ENCODE results near the gene ZNF75A. TPM values are rescaled to one million over a fixed set of nuclear protein-coding genes. Genes with fewer than 3 reads are reported as not detected.

Gene ZNF75A
- total and polyA plus RNA-seq, 2 experiments from 2014 or later = 29.6 to 36.9 TPM

DNA sequence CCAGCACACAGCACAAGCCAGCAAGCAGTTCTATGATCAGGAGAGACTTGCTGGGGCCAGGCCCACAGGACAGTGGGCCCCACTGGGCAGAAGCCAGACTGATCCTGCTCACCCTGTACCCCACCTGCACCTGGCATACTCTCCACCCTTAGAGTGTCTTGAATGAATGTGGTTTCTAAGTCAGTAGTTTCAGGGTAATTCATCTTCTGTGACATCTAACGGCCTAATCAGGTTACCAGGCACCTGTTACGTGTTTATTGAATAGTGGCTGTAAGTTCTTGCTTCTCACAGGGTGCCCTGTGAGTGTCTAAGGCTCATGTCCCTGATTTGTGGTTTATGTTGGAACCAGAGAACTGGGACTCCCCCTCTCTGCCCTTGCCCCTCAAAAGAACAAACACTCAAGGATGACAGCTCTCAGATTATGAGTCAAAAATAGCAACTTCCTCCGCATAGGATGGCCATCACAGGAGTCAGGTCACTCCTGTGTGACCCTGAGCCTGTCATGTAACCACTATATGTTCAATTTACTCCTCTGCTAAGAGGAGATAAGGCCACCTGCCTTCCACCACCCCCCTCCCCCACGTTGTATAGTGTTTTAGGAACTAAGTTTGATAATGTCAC is 43.4 kb downstream of the ZNF75A start (continued):
- TF ChIP-seq ZNF462 (CRISPR knock-in tag; IDR thresholded peaks at IDR 0.05) (no peak), NANOG (IDR thresholded peaks at IDR 0.05; ENCODE audit: borderline replicate concordance) (no peak), STAT1 (IDR thresholded peaks at IDR 0.05; ENCODE audit: unreplicated experiment) (no peak), POLR2AphosphoS5 (IDR thresholded peaks at IDR 0.05; ENCODE audit: low read depth) (no peak), CTCF (conservative IDR thresholded peaks at IDR 0.05; ENCODE audit: low read depth in 2 of 2) (no peak), ZNF331 (CRISPR knock-in tag; IDR thresholded peaks at IDR 0.05; ENCODE audit: low read depth) (no peak)

DNA sequence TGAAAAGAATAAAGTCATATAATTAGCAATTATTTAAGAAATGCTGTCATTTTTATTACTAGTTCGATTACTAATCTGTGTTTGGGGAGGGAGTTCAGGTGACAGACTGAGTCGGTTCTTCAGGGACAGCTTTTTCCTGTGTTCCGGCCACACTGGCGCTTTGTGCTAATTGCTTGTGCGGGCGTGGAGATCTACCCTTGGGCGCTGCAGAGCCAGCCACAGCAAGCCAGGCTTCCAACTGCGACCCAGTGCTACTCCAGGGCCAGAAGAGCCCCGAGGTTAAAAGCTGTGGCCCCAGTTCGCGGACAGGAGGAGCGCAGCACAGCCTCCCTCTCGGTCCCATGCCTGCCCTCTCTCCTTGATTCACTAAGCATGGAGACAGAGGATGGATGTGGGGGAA is 43.9 kb downstream of the ZNF75A start:
- no peaks in the 10 kb centered on the region for H4K20me1 ChIP-seq (replicated peaks; ENCODE audit: insufficient read depth)
- no peaks in the 10 kb centered on the region for H3K4me1 Mint-ChIP-seq
- H3K27ac ChIP-seq (ENCODE audit: low read depth) = no peak overlapping the region
- H3K79me2 ChIP-seq (replicated peaks; ENCODE audit: insufficient read depth) = no peaks in the 10 kb centered on the region
- no peaks in the 10 kb centered on the region for H3K4me1 ChIP-seq (ENCODE audit: insufficient read depth)
- peaks cover 76% of the 10 kb centered on the region for H3K9me3 Mint-ChIP-seq
- H2AFZ ChIP-seq = no peak overlapping the region
- no peak overlapping the region for H3K4me2 ChIP-seq
- H3K9me2 ChIP-seq (ENCODE audit: insufficient read depth) = no peaks in the 10 kb centered on the region
- no peak for ATAC-seq
- no peak overlapping the region for H3K4me3 ChIP-seq
- H3K27ac Mint-ChIP-seq = no peak overlapping the region
- no peaks in the 10 kb centered on the region for H3F3A ChIP-seq (replicated peaks; ENCODE audit: low read depth)
- H3K36me3 Mint-ChIP-seq (ENCODE audit: low read depth) = peaks cover 14% of the 10 kb centered on the region
- H3K4me3 Mint-ChIP-seq = no peak overlapping the region
- no peaks in the 10 kb centered on the region for H3K36me3 ChIP-seq (ENCODE audit: insufficient read depth)
- no peaks in the 10 kb centered on the region for H3K27me3 ChIP-seq (ENCODE audit: insufficient read depth)
- H3K27me3 Mint-ChIP-seq (ENCODE audit: insufficient read depth, low read depth, poor library complexity) = peaks cover 2% of the 10 kb centered on the region
- no peak for DNase-seq (ENCODE audit: low spot score)
- TF ChIP-seq, protein P1, sequence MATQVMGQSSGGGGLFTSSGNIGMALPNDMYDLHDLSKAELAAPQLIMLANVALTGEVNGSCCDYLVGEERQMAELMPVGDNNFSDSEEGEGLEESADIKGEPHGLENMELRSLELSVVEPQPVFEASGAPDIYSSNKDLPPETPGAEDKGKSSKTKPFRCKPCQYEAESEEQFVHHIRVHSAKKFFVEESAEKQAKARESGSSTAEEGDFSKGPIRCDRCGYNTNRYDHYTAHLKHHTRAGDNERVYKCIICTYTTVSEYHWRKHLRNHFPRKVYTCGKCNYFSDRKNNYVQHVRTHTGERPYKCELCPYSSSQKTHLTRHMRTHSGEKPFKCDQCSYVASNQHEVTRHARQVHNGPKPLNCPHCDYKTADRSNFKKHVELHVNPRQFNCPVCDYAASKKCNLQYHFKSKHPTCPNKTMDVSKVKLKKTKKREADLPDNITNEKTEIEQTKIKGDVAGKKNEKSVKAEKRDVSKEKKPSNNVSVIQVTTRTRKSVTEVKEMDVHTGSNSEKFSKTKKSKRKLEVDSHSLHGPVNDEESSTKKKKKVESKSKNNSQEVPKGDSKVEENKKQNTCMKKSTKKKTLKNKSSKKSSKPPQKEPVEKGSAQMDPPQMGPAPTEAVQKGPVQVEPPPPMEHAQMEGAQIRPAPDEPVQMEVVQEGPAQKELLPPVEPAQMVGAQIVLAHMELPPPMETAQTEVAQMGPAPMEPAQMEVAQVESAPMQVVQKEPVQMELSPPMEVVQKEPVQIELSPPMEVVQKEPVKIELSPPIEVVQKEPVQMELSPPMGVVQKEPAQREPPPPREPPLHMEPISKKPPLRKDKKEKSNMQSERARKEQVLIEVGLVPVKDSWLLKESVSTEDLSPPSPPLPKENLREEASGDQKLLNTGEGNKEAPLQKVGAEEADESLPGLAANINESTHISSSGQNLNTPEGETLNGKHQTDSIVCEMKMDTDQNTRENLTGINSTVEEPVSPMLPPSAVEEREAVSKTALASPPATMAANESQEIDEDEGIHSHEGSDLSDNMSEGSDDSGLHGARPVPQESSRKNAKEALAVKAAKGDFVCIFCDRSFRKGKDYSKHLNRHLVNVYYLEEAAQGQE (IDR thresholded peaks at IDR 0.05; ENCODE audit: unreplicated experiment) = no peak
- TF ChIP-seq CTCF (conservative IDR thresholded peaks at IDR 0.05; ENCODE audit: low read depth in 2 of 2) (no peak), EZH2 (IDR thresholded peaks at IDR 0.05; ENCODE audit: low read depth, unreplicated experiment) (no peak), JUNB (IDR thresholded peaks at IDR 0.05; ENCODE audit: unreplicated experiment) (no peak), EZH2phosphoT487 (IDR thresholded peaks at IDR 0.05; ENCODE audit: unreplicated experiment) (no peak), ZNF331 (CRISPR knock-in tag; IDR thresholded peaks at IDR 0.05; ENCODE audit: low read depth) (no peak)
